AG09319 (cell line): ENCODE results near the gene CLSTN1.

Source experiments
- DNase-seq: peaks from one replicate; pipeline ENCODE4 v3.0.0-alpha.2; 2010; ENCODE audit warnings: low read depth; ENCODE audit errors: extremely low read depth
- TF ChIP-seq, protein P1 (sequence below): IDR thresholded peaks from 2 replicates; pipeline ENCODE4 v1.5.1; 2011; ENCODE audit warnings: low read depth, mild to moderate bottlenecking, inconsistent platforms, low read length, moderate library complexity

The CLSTN1 gene

GRCh38 chr1:9710037-9710436, 113.7 kb downstream of the CLSTN1 start:
- TF ChIP-seq, protein P1, sequence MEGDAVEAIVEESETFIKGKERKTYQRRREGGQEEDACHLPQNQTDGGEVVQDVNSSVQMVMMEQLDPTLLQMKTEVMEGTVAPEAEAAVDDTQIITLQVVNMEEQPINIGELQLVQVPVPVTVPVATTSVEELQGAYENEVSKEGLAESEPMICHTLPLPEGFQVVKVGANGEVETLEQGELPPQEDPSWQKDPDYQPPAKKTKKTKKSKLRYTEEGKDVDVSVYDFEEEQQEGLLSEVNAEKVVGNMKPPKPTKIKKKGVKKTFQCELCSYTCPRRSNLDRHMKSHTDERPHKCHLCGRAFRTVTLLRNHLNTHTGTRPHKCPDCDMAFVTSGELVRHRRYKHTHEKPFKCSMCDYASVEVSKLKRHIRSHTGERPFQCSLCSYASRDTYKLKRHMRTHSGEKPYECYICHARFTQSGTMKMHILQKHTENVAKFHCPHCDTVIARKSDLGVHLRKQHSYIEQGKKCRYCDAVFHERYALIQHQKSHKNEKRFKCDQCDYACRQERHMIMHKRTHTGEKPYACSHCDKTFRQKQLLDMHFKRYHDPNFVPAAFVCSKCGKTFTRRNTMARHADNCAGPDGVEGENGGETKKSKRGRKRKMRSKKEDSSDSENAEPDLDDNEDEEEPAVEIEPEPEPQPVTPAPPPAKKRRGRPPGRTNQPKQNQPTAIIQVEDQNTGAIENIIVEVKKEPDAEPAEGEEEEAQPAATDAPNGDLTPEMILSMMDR = no peak
- DNase-seq = no peak

DNA sequence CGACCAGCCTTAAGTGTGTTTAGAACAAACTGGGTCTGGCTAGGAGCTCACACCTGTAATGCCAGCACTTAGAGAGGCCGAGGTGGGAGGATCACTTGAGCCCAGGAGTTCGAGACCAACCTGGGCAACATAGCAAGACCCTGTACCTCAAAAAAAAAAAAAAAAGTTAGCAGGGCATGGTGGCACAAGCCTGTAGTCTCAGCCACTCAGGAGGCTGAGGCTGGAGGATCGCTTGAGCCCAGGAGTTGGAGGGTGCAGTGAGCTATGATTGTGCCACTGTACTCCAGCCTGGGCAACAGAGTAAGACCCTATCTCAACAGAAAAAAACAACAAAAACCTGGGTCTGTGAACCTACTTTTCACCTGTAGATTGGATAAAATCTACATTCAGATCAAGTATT, 117.6 kb downstream of the CLSTN1 start:
- TF ChIP-seq, protein P1 = no peak
- no peak for DNase-seq

- TF ChIP-seq, protein P1 = no peak
- no peak for DNase-seq
Observed at GRCh38 chr1:9705337-9706093, 118.2 kb downstream of the CLSTN1 start.

GRCh38 chr1:9703681-9704080, 120.1 kb downstream of the CLSTN1 start:
- TF ChIP-seq, protein P1 = no peak
- no peak for DNase-seq

GRCh38 chr1:9703165-9703509, 120.6 kb downstream of the CLSTN1 start:
- DNase-seq = no peak
- TF ChIP-seq, protein P1 = no peak

DNA sequence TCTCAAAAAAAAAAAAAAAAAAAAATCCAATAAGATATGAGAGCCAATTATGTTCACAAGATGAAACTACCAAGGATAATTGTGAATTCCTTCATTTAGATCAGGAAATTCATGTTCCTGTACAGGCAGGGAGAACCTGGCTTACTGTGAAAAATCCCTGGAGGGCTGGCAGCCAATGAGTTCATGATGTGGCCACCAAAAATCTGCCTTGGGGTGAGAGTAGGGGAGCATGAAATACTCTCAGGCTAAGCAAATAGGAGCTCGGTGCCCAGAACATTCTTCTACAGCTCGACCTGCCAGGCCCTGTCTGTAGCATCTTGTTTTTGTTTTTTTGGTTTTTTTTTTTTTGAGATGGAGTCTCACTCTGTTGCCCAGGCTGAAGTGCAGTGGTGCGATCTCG, 122.1 kb downstream of the CLSTN1 start:
- TF ChIP-seq, protein P1 = no peak
- no peak for DNase-seq

- no peak for DNase-seq
- TF ChIP-seq, protein P1 = no peak
Observed at GRCh38 chr1:9700340-9700739, 123.4 kb downstream of the CLSTN1 start.
